Measurements from ENCODE around the gene IQCK.

The IQCK gene

DNA sequence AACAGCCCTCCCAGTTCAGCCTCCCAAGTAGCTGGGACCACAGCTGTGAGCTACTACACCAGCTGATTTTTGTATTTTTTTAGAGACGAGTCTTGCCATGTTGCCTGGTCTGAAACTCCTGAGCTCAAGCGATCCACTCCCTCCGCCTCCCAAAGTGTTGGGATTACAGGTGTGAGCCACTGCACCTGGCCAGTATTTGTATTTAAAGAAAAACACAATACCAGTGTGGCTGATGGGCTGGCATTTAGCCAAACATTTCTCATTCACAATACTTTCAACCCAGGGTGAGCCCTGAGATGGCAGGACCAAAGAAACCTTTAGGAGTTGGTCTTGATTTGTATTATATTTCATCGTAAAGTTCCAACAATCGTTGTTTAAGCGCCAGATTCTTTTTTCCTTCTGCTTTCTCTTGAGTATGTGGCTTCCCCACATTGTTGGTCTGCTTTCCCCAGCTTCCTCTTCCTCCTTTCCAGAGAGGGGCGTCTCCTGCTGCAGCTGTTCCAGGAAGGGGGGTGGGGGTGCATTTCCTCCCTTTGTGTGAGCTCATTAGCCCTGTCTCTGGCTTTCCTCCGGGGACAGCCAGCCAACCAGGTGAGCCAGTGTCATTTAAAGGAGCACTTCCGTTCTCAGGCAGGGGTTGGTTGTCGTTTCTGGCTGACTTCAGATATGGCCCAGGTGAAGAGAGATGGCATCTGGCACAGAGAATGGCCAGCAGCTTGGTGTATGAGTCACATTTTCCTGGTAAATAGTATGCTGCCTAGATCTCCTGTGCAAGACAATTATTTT lies 86.7 kb downstream of the IQCK start:
- no peak for DNase-seq (ENCODE audit: low read depth in 2 of 2)

DNA sequence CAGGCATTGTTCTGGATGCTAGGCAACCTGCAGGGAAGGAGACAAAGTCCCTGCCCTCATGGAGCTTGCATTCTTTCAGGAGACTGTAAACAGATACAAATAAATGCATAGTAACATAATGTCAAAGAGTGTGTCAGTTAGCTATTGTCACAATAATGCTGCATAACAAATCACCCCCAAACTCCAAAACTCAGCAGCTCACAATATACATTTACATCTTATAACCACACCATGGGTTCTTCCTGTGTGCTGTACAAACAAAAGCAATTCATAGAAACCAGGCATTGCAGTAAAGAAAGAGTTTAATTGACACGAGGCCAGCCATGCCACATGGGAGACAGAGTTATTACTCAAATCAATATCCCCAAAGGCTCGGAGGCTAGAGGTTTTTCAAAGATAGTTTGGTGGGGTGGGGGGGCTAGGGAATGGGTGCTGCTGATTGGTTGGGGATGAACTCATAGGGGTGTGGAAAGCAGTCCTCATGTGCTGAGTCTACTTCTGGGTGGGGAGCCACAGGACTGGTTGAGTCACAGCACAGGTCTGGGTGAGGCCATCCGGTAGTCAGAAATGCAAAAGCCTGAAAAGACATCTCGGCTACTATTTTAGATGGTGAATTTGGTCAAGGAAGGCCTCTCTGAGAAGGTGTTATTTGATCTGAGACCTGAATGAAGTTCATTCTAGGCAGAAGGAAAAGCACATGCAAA lies 87.5 kb downstream of the IQCK start:
- no peak for DNase-seq (ENCODE audit: low read depth in 2 of 2)

DNA sequence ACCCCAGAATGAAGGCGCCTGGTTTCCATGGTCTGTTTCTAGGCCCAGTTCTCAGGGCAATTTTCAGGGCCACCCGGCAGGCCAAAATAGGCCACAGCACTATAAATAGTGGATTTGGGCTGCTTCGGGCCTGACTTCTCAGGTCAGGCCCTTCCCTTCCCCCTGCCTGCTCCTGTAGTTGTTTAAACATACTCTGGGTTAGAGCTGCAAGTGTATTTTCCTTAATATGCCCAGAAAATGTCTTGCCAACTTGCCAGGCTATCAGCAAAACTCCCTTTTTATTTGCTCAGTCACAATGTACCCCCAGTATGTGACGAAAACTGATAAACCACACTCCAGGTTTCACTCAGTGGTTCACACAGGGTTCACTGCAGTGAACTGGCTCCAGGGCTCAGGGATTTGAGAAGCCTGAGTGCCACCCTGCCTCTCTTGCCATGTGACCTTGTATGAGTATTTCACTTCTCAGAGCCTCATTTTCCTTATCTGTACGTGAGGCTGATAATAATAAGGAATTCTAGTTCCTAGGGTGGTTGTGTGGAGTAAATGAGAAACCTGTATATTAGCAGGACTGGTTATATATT lies 90.1 kb downstream of the IQCK start:
- no peak for DNase-seq (ENCODE audit: low read depth in 2 of 2)

DNA sequence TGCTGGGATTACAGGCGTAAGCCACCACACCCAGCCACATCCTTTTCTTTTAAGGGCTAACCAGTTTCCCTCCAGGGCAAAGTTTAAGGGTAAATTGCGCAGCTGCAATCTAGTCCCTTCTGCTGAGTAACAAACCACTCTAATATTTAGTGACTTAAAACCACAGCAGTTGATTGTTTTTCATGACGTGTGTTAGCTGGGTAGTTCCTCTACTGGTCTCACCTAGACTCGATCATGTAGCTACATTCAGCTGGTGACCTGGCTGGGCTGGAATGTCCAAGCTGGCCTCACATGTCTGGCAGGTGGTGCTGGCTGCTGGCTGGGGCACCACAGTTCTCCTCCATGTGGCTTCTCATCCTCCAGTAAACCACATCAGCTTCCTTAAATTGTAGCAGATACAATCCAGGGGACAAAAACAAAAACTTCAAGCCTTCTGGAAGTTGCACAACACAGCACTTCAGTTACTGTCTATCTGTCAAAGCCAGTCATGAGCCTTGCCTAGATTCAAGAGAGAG lies 91.1 kb downstream of the IQCK start:
- DNase-seq (ENCODE audit: low read depth in 2 of 2): no peak

DNA sequence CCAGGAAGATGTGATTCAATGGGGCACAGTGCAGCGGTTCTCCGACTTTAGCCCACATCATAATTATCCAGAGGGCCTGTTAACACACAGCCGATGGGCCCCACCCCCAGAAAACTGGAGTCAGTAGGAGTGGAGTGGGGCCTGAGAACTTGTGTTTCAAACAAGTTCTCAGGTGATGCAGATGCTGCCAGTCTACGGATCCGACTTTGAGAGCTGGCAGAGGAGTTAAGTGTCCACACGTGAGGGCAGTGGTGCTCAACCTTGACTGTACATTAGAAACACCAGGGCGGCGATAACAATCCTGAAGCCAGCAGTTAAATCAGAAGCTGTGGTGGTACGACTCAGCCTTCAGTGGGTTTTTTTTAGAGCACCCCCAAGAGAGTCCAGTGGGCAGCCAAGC lies 91.6 kb downstream of the IQCK start:
- no peak for DNase-seq (ENCODE audit: low read depth in 2 of 2)

DNA sequence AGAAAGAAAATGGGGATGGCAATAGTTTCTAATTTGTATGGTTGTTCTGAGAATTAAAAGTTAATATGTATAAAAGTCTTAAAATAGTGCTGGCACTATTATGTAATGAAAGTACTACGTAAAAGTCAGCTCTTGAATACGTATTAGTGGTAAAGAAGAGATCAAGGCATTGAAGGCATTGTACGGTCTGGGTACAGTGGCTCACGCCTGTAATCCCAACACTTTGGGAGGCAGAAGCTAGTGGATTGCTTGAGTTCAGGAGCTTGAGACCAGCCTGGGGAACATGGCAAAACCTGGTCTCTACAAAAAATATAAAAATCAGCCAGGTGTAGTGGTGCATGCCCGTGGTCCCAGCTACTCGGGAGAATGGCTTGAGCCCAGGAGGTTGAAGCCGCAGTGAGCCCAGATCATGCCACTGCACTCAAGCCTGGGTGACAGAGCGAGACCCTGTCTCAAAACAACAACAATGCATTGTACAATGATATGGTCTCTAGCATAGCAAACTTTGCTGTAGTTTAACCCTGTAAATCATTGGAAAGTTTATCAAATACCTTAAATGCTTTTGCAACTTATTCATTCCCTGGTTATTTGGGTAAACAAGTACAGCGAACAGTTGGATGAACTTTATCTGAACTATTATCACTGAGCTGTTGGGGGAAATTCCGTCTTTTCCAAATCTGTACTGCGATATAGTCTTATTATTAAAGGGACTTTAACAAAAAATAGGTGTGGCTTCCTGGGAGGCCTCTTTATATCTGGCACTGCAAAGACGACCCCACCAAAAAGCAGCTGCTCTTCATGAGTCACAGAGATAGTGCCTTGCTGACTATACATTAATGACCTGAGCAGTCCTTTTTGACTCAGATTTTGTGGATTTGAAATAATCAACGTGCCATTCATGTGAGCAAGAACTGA lies 93.0 kb downstream of the IQCK start:
- no peak for DNase-seq (ENCODE audit: low read depth in 2 of 2)

DNA sequence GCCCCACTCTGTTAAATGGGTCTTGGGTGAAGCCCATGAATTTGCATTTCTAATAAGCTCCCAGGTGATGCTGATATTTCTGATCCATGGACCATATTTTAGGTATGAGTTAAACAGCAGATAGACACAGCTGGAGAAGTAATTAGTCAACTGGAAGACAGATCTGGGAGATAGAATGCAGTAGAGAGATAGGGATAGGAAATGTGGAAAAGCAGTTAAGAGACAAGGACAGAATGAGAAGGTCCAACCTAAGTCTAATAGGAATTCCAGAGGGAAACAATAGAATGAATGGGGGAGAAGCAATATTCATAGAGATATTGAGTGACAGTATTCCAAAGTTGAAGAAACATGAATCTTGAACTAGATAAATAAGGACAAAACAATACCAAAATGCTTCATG lies 94.9 kb downstream of the IQCK start:
- DNase-seq (ENCODE audit: low read depth in 2 of 2): no peak

DNA sequence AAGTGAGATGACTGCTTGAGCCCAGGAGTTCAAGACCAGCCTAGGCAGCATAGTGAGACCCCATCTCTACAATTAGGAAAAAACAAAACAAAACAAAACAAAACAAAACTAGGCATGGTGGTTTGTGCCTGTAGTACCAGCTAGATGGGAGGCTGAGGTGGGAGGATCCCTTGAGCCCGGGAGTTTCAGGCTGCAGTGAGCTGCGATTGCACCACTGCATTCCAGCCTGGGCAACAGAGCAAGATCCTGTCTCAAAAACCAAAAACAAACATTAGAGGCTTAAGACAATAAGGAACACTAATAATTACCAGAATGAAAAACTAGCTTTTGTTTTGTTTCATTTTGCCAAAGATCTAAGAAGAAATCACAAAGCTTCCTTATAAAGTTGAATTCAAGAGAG lies 97.3 kb downstream of the IQCK start:
- DNase-seq (ENCODE audit: low read depth in 2 of 2): no peak

DNA sequence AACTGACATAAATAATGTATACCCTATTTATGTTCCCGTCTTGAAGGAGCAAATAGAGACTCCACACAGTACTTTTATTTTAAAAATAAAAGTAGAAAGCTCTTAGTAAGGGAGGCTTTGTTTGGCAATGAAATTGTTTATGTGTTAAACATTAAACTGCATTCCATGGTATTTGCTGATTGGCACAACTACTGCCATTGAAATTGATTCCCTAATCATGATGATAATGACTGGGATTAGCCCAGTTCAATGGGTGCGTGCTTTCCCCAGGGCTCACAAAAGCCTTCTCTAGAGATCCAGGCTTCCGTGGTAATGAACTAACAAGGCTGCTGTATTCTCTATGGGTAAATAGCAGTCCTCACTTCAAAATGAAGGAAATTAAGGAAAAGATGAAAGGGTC lies 99.1 kb downstream of the IQCK start:
- no peak for DNase-seq (ENCODE audit: low read depth in 2 of 2)

DNA sequence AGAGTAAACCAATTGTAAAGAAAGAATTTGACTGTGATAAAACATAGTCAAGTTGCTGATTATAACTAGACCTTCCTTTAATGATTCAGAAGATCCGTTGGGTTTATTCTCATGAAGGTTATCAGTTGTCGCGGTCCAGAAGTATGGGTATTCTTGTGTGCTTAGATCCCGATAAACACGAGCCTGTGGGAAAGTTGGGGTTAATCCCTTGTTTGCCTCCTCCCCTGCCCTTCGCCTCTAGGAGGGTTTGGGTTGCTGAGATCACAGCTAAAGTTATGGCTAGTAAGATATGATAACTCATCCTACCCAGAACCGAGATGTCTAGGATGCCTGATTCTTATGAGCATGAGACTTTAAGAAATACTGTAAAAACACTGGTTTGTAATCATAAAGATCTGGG lies 99.8 kb downstream of the IQCK start:
- DNase-seq (ENCODE audit: low read depth in 2 of 2): no peak

DNA sequence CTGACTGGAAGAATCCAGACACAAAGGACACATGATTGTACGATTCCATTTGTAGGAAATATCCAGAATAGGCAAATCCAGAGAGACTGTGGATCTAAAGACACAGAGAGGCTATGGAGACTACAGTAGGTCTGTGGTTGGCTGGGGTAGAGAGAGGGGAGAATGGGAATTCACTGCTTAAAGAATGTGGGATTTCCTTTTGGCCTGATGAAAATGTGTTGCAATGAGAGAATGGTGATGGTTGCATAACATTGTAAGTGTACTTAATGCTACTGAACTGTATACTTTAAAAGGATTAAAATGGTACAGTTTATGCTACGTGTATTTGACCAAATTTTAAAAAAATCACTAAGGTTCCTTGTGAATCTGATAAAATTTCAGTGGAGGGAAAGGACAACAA lies 104.5 kb downstream of the IQCK start:
- DNase-seq (ENCODE audit: low read depth in 2 of 2): no peak

DNA sequence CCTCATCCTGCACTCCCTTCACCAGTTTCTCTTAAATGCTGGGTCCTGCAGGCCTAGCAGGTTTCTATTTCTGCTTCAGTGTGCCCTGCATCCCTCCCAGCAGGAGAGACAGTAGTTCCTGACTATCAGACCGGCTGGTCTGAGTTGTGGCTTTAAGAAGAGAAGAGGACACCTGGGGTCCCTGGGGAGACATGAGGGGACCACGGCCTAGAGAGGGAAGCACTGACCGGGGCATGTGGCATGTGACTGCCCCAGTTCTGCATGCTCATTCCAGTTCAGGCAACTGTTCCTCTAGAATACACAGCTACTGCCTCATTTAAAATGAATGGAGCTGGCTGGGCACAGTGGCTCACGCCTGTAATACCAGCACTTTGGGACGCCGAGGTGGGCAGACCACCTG lies 105.3 kb downstream of the IQCK start:
- no peak for DNase-seq (ENCODE audit: low read depth in 2 of 2)

DNA sequence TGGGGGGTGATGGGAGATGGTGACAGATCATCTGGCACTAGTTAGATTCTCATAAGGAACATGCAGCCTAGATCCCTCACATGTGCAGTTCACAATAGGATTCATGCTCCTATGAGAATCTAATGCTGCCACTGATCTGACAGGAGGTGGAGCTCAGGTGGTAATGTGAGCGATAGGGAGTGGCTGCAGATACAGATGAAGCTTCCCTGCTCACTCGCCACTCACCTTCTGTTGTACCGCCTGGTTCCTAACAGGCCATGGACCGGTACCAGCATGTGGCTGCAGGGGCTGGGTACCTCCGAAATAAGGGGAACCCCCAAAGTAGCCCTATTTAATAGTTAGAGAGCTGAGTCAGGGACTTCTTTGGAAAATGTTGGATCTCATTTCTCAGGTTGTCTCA lies 106.1 kb downstream of the IQCK start:
- DNase-seq (ENCODE audit: low read depth in 2 of 2): no peak

DNA sequence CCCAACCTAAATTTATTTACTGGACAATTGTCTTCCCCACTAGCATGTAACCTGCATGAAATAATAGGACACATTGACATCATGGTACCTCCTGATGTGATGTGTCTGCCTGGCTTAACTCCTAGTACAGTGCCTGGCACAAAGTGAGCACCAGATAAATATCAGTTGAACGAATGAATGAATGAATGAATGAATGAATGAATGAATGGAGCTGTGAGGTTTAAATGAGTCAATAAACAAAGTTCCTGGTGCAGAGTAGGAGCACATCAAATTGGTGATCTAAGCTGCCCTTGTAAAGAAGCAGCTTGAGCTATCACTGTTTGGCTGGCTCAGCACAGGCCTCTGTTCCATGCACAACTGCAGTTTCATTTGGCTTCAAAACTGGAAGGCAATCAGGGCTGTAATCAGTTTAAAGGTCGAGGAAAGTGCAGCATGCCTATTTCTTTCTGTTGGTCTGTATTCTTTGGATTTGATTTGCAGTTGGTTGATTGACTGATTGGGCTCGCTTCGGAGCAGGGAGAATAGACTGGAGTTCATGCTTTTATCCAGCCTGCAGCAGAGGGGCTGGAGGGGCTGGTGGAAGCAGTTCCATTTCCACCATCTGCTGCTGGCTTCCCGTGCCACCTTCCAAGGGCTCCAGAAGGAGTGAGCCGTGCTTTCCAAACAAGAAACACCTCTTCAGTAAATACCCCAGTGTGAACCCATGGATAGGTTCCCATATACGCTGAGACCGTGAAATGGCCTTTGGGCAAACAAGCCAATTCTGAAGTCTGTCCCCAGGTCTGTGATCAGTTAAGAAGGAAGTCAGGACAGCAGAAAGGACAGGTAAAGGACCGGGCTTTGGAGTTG lies 112.0 kb downstream of the IQCK start:
- DNase-seq (ENCODE audit: low read depth in 2 of 2): no peak

DNA sequence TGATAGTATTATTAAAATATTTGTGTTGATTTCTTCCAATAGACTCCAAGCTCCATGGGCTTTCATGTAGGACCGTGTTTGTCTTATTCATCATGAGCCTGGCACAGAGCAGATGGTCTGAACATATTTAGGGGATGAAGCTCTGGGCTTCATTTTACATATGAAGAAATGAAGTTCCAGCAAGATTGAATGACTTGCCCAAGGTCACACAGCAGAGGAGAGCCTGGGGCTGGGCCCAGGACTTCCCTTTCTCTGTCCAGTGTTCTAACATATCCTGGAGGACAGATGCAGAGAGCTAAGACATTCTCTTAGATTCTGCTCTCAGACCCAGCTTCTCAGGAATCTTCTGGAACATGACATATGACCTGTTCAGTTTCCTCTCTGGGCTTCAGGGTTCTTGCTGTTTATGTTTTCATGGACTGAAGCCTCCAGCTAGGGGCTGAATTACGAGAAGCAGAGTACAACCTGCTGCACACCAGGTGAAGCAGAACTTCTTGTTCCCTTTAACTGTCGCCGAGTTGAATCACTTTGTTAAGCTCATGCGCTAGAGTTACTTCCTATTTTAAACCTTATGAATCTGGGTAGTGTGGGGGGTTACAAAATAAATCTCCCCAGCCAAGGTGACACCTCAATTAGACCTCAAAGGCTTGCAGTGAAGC lies 113.0 kb downstream of the IQCK start:
- DNase-seq (ENCODE audit: low read depth in 2 of 2): no peak

DNA sequence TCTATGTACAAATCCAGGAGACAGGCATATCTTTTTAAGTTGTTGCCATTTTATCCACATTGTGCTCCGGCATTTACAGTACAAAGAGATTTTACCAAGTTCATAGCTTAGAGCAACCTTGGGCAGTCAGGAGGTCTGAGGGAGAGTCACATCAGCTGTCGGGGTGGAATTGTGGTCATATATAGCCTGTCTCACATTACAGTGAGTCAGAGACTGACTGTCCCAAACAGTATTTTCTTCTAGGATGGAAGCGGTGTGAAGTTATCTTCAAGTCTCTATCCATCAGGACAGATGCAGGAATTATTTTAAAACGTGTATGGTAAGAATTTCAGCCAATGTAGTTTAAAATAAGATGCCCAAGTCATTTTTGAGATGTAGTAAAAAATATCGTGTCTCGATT lies 113.6 kb downstream of the IQCK start:
- DNase-seq (ENCODE audit: low read depth in 2 of 2): no peak

DNA sequence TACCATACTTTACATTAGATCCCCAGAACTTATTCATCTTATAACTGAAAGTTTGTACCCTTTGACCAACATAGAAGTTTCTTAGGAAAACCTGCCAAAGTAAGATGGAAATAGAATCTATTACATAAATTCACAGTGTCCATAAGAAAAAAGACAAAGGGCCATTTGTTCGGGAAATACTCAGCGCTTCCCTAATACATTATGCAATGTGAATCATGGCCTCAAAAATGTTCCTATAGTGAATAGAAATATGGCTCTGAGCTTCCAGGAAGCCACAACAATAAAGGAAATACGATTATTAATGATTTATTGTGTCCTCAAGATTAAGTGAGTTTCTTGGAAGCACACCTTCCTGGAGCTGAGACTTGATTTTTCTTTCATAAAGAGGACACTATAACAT lies 115.1 kb downstream of the IQCK start:
- no peak for DNase-seq (ENCODE audit: low read depth in 2 of 2)

DNA sequence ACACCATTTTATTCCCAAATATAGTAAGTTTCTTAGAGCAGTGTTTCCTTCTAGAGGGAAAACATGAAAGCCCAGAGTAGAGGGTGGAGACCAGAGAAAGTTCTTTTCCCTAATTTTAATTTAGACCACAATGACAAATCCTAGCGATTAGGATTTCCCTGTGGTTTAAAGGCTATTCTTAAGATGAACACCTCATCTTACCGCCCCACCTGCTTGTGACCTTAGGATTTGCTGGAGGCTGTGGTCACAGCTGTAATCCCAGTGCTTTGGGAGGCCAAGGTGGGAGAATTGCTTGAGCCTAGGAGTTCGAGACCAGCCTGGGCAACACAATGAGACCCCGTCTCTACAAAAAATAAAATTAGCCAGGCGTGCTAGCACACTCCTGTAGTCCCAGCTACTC lies 115.5 kb downstream of the IQCK start:
- DNase-seq (ENCODE audit: low read depth in 2 of 2): no peak

DNA sequence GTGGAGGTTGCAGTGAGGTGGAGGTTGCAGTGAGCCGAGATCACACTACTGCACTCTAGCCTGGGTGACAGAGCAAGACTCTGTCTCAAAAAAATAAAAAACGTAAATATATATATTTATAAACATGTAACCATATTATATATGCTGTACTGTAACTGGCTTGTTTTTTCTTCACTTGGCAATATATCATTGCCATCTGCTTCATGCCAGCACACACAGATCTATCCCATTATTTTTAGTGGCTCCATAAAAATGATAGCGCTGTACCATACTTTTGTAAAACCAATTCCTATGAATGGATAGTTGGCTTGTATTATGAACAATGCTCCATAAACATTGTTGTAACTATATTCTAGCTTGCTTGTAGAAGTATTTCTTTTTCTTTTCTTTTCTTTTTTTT lies 117.1 kb downstream of the IQCK start:
- DNase-seq (ENCODE audit: low read depth in 2 of 2): no peak

DNA sequence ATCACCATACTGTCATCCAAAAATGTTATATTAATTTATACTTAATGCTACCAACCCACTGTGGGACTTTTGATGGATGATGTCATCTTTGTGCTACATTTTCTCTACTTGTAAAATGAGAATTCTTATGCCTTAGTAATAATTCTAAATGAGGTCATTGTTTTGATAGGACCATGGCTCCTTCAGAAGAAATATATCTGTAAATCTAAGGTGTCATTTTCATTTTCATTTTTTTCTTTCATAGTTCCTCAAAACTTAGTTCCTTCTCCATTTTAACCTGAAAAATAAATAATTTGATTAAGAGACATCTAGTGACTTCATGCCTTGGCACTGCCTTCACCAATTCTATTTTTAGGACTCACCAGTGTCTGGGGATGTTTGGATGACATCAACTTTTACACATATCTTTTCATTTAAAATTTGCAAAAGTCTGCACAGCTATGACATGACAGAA lies 117.9 kb downstream of the IQCK start:
- DNase-seq (ENCODE audit: low read depth in 2 of 2): no peak
